GM23338 (cell line): Measurements from ENCODE around the gene CD300C. TPM values are rescaled to one million over a fixed set of nuclear protein-coding genes. Genes with fewer than 3 reads are reported as not detected.

Source experiments
- ATAC-seq: fragments of 200-7000 bp; cut with Tn5 transposase; 3 replicates; pipeline ENCODE4 v1.9.1; 2020
- DNase-seq: peaks from one replicate; pipeline ENCODE4 v3.0.0-alpha.2; 2015; ENCODE audit warnings: low spot score
- H2AFZ ChIP-seq: fragments of 200-600 bp; sonication (generic); 2 replicates; pipeline ENCODE4 v1.8.0; 2016; ENCODE audit warnings: antibody characterized with exemption, mild to moderate bottlenecking, moderate library complexity
- H3F3A ChIP-seq: fragments of 200-600 bp; sonication (generic); replicated peaks from 2 replicates; pipeline ENCODE4 v1.8.0; 2017; ENCODE audit warnings: antibody characterized with exemption, mixed run types, low read depth
- H3K27ac ChIP-seq: fragments of 200-600 bp; sonication (generic); 2 replicates; pipeline ENCODE4 v1.6.1; 2016; ENCODE audit warnings: low read depth
- H3K27me3 ChIP-seq: fragments of 200-600 bp; sonication (generic); 2 replicates; pipeline ENCODE4 v1.8.0; 2016; ENCODE audit warnings: mild to moderate bottlenecking, mixed run types, moderate library complexity; ENCODE audit not compliant: insufficient read depth
- H3K36me3 ChIP-seq: fragments of 200-600 bp; sonication (generic); 2 replicates; pipeline ENCODE4 v1.8.0; 2016; ENCODE audit warnings: mild to moderate bottlenecking; ENCODE audit not compliant: insufficient read depth
- H3K4me1 ChIP-seq: fragments of 200-600 bp; sonication (generic); 2 replicates; pipeline ENCODE4 v1.8.0; 2016; ENCODE audit warnings: mild to moderate bottlenecking, moderate library complexity; ENCODE audit not compliant: insufficient read depth
- H3K4me2 ChIP-seq: fragments of 200-600 bp; sonication (generic); 2 replicates; pipeline ENCODE4 v1.7.1; 2017; ENCODE audit warnings: mixed run types
- H3K4me3 ChIP-seq: fragments of 200-600 bp; sonication (generic); 2 replicates; pipeline ENCODE4 v1.6.1; 2016; ENCODE audit warnings: mixed run types
- H3K79me2 ChIP-seq: fragments of 200-600 bp; sonication (generic); replicated peaks from 2 replicates; pipeline ENCODE4 v1.8.0; 2017; ENCODE audit warnings: mild to moderate bottlenecking; ENCODE audit not compliant: insufficient read depth
- H3K9me2 ChIP-seq: fragments of 200-600 bp; sonication (generic); 2 replicates; pipeline ENCODE4 v1.8.0; 2017; ENCODE audit not compliant: insufficient read depth
- H4K20me1 ChIP-seq: fragments of 200-600 bp; sonication (generic); replicated peaks from 2 replicates; pipeline ENCODE4 v1.8.0; 2017; ENCODE audit warnings: mild to moderate bottlenecking; ENCODE audit not compliant: insufficient read depth
- H3K27ac Mint-ChIP-seq: 2 replicates; pipeline ENCODE4 v1.8.0; 2020; ENCODE audit warnings: inconsistent platforms, mild to moderate bottlenecking, moderate library complexity, mixed read lengths
- H3K27me3 Mint-ChIP-seq: 3 replicates; pipeline ENCODE4 v1.8.0; 2022; ENCODE audit warnings: low read depth, mild to moderate bottlenecking, moderate library complexity, mixed read lengths, inconsistent platforms; ENCODE audit not compliant: insufficient read depth, poor library complexity
- H3K36me3 Mint-ChIP-seq: 3 replicates; pipeline ENCODE4 v1.8.0; 2021; ENCODE audit warnings: low read depth, mild to moderate bottlenecking, inconsistent platforms, moderate library complexity, mixed read lengths
- H3K4me1 Mint-ChIP-seq: 3 replicates; pipeline ENCODE4 v1.8.0; 2020; ENCODE audit warnings: mild to moderate bottlenecking, inconsistent platforms, mixed read lengths
- H3K4me3 Mint-ChIP-seq: 3 replicates; pipeline ENCODE4 v1.8.0; 2021; ENCODE audit warnings: moderate library complexity, mild to moderate bottlenecking, inconsistent platforms, mixed read lengths
- H3K9me3 Mint-ChIP-seq: 3 replicates; pipeline ENCODE4 v1.8.0; 2020; ENCODE audit warnings: moderate library complexity, mild to moderate bottlenecking, inconsistent platforms, mixed read lengths
- CREB1 ChIP-seq: fragments of 250-450 bp; sonication (Bioruptor Pico); IDR thresholded peaks from 2 replicates; pipeline ENCODE4 v1.5.0; 2020; ENCODE audit warnings: low read depth, mild to moderate bottlenecking, moderate library complexity
- EZH2 ChIP-seq: fragments of 200-600 bp; sonication (generic); IDR thresholded peaks from one replicate; pipeline ENCODE4 v1.8.0; 2017; ENCODE audit warnings: antibody characterized with exemption, mild to moderate bottlenecking, low read depth; ENCODE audit not compliant: unreplicated experiment
- EZH2phosphoT487 ChIP-seq: fragments of 200-600 bp; sonication (generic); IDR thresholded peaks from one replicate; pipeline ENCODE4 v1.8.1; 2018; ENCODE audit warnings: antibody characterized with exemption; ENCODE audit not compliant: unreplicated experiment
- JUNB ChIP-seq: IDR thresholded peaks from one replicate; pipeline ENCODE4 v1.6.1; 2016; ENCODE audit warnings: antibody characterized with exemption; ENCODE audit not compliant: unreplicated experiment
- NANOG ChIP-seq: IDR thresholded peaks from 2 replicates; pipeline ENCODE4 v1.6.1; 2016; ENCODE audit warnings: antibody characterized with exemption, borderline replicate concordance
- POLR2AphosphoS5 ChIP-seq: IDR thresholded peaks from 2 replicates; pipeline ENCODE4 v1.6.1; 2016; ENCODE audit warnings: antibody characterized with exemption, low read depth
- STAT1 ChIP-seq: IDR thresholded peaks from one replicate; pipeline ENCODE4 v1.6.1; 2016; ENCODE audit warnings: antibody characterized with exemption; ENCODE audit not compliant: unreplicated experiment
- ZNF114 ChIP-seq: fragments of 250-450 bp; sonication (Bioruptor Pico); IDR thresholded peaks from 2 replicates; pipeline ENCODE4 v1.5.0; 2020; ENCODE audit warnings: mild to moderate bottlenecking, moderate library complexity
- ZNF331 ChIP-seq: fragments of 250-450 bp; sonication (Bioruptor Pico); IDR thresholded peaks from 2 replicates; pipeline ENCODE4 v1.5.0; 2020; ENCODE audit warnings: low read depth, mild to moderate bottlenecking, moderate library complexity
- polyA plus RNA-seq: library from polyadenylated mRNA; unstranded; fragments of >200 nt; fragmentation: Nextera tagmentation; extraction: Ambion mirVana; gene quantifications from 2 replicates; pipeline ENCODE4 v1.2.1, GENCODE V29; 2016
- total RNA-seq: library from RNA; depleted of rRNA; stranded (reverse); fragments of >200 nt; shearing (Covaris generic); gene quantifications from 2 replicates; pipeline ENCODE4 v1.2.3, GENCODE V29; 2014
- TF ChIP-seq, protein P1 (sequence below): IDR thresholded peaks from one replicate; pipeline ENCODE4 v1.6.1; 2018; ENCODE audit warnings: antibody characterized with exemption; ENCODE audit not compliant: unreplicated experiment
- TF ChIP-seq, protein P2 (sequence below): IDR thresholded peaks from 2 replicates; pipeline ENCODE4 v1.6.1; 2016; ENCODE audit warnings: antibody characterized with exemption

CD300C gene
- total and polyA plus RNA-seq, 2 experiments from 2014 or later = not detected

GRCh38 chr17:74542166-74542565 is 3.7 kb downstream of the CD300C start (continued):
- TF ChIP-seq EZH2 = no peak
- TF ChIP-seq JUNB = no peak
- no peak for TF ChIP-seq POLR2AphosphoS5
- TF ChIP-seq CREB1 = no peak
- no peak for TF ChIP-seq EZH2phosphoT487
- TF ChIP-seq ZNF331 = no peak
- TF ChIP-seq, protein P1, sequence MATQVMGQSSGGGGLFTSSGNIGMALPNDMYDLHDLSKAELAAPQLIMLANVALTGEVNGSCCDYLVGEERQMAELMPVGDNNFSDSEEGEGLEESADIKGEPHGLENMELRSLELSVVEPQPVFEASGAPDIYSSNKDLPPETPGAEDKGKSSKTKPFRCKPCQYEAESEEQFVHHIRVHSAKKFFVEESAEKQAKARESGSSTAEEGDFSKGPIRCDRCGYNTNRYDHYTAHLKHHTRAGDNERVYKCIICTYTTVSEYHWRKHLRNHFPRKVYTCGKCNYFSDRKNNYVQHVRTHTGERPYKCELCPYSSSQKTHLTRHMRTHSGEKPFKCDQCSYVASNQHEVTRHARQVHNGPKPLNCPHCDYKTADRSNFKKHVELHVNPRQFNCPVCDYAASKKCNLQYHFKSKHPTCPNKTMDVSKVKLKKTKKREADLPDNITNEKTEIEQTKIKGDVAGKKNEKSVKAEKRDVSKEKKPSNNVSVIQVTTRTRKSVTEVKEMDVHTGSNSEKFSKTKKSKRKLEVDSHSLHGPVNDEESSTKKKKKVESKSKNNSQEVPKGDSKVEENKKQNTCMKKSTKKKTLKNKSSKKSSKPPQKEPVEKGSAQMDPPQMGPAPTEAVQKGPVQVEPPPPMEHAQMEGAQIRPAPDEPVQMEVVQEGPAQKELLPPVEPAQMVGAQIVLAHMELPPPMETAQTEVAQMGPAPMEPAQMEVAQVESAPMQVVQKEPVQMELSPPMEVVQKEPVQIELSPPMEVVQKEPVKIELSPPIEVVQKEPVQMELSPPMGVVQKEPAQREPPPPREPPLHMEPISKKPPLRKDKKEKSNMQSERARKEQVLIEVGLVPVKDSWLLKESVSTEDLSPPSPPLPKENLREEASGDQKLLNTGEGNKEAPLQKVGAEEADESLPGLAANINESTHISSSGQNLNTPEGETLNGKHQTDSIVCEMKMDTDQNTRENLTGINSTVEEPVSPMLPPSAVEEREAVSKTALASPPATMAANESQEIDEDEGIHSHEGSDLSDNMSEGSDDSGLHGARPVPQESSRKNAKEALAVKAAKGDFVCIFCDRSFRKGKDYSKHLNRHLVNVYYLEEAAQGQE = no peak
- no peak for TF ChIP-seq STAT1
- TF ChIP-seq NANOG = no peak
- no peak for TF ChIP-seq ZNF114 (CRISPR knock-in tag)

- H3K27ac ChIP-seq = no peak overlapping the region
- Mint-ChIP-seq H3K4me1 (no peaks in the 10 kb centered on the region; the same call in 2 of the 3 replicates), H3K4me3 (no peak overlapping the region), H3K36me3 (no peaks in the 10 kb centered on the region), H3K27me3 (peaks cover 18% of the 10 kb centered on the region), H3K27ac (no peak overlapping the region), H3K9me3 (no peaks in the 10 kb centered on the region; the same call in 2 of the 3 replicates)
- H3K4me1 ChIP-seq = no peaks in the 10 kb centered on the region
- DNase-seq (no peak), ATAC-seq (no peak)
- H3K4me3 ChIP-seq = no peak overlapping the region
- H3K27me3 ChIP-seq = no peaks in the 10 kb centered on the region
- H3K79me2 ChIP-seq = no peaks in the 10 kb centered on the region
- H2AFZ ChIP-seq = no peak overlapping the region
- H3K36me3 ChIP-seq = no peaks in the 10 kb centered on the region
- H3F3A ChIP-seq = no peaks in the 10 kb centered on the region
- H3K4me2 ChIP-seq = no peak overlapping the region
- H4K20me1 ChIP-seq = no peaks in the 10 kb centered on the region
- no peaks in the 10 kb centered on the region for H3K9me2 ChIP-seq
- TF ChIP-seq EZH2phosphoT487 (no peak), CREB1 (no peak), JUNB (no peak), ZNF114 (CRISPR knock-in tag) (no peak), NANOG (no peak), STAT1 (no peak), EZH2 (no peak)
- TF ChIP-seq, protein P2, sequence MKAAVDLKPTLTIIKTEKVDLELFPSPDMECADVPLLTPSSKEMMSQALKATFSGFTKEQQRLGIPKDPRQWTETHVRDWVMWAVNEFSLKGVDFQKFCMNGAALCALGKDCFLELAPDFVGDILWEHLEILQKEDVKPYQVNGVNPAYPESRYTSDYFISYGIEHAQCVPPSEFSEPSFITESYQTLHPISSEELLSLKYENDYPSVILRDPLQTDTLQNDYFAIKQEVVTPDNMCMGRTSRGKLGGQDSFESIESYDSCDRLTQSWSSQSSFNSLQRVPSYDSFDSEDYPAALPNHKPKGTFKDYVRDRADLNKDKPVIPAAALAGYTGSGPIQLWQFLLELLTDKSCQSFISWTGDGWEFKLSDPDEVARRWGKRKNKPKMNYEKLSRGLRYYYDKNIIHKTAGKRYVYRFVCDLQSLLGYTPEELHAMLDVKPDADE = no peak
- TF ChIP-seq, protein P1 = no peak
Measured at GRCh38 chr17:74541176-74542111, 4.5 kb downstream of the CD300C start.
